ENCODE data around the gene UFM1. TPM values are rescaled to one million over a fixed set of nuclear protein-coding genes. Genes with fewer than 3 reads are reported as not detected.
A peak's percentile ranks its signal among the peaks of the same experiment; 100 is the strongest.
"Not testable (repeated sequence)": the region's sequence is repeated elsewhere in the genome, so short reads cannot be mapped to it uniquely, and the experiment has no call there.

UFM1 gene
- 100 to 1,000 TPM in 1 of 4 donors, 10 to 100 TPM in 3; 71.0 to 151 (median 83.3) TPM for total RNA-seq

- no peaks in the 10 kb centered on the region for H3K9me3 ChIP-seq
- peak; percentile 89 to 92 for DNase-seq
- peak within 1 kb of the TSS; percentile 87 to 89 for H3K27ac ChIP-seq
- H3K27me3 ChIP-seq = no peaks in the 10 kb centered on the region
- intact Hi-C loops (cut with DNase I; ENCODE audit: low total_unique reads) = no loop called here
- TF ChIP-seq POLR2A (IDR thresholded peaks at IDR 0.05) (peak in 1 of 2 donors; percentile 58), CTCF (IDR thresholded peaks at IDR 0.05) (peak in 1 of 4 experiments; percentile 19)
- H3K4me3 ChIP-seq = peak within 1 kb of the TSS; percentile 87 to 97
- H3K36me3 ChIP-seq = no peaks in the 10 kb centered on the region
- H3K4me1 ChIP-seq = peaks cover 0 to 2% of the 10 kb centered on the region in 2 donors
These were observed at the start of gene UFM1 for GRCh38 chr13:38349390-38350113. UFM1 (plus strand) TSS chr13:38349851; CDS start chr13:38349920, 69 bp downstream.

GRCh38 chr13:38301236-38301635, 48.4 kb upstream of the UFM1 start:
- intact Hi-C loops (cut with DNase I; ENCODE audit: low total_unique reads) = no loop called here
- no peak overlapping the region for H3K27ac ChIP-seq
- no peaks in the 10 kb centered on the region for H3K9me3 ChIP-seq
- no peak overlapping the region for H3K4me3 ChIP-seq
- TF ChIP-seq CTCF (IDR thresholded peaks at IDR 0.05) (no peak), POLR2A (IDR thresholded peaks at IDR 0.05) (no peak)
- H3K4me1 ChIP-seq = no peaks in the 10 kb centered on the region
- H3K36me3 ChIP-seq = no peaks in the 10 kb centered on the region
- no peak for DNase-seq
- no peaks in the 10 kb centered on the region for H3K27me3 ChIP-seq

GRCh38 chr13:38303816-38304320, 45.8 kb upstream of the UFM1 start:
- intact Hi-C loops (cut with DNase I; ENCODE audit: low total_unique reads) = no loop called here
- Histone ChIP-seq H3K4me3 (no peak overlapping the region), H3K27me3 (no peaks in the 10 kb centered on the region), H3K9me3 (no peaks in the 10 kb centered on the region), H3K4me1 (no peaks in the 10 kb centered on the region), H3K27ac (no peak overlapping the region), H3K36me3 (no peaks in the 10 kb centered on the region)
- no peak for DNase-seq
- TF ChIP-seq POLR2A (IDR thresholded peaks at IDR 0.05) (no peak), CTCF (IDR thresholded peaks at IDR 0.05) (no peak)

- no peaks in the 10 kb centered on the region for H3K27me3 ChIP-seq
- TF ChIP-seq CTCF (IDR thresholded peaks at IDR 0.05) = no peak
- no peak for TF ChIP-seq POLR2A (IDR thresholded peaks at IDR 0.05)
- intact Hi-C loops (cut with DNase I; ENCODE audit: low total_unique reads) = no loop called here
- no peaks in the 10 kb centered on the region for H3K4me1 ChIP-seq
- DNase-seq = no peak
- H3K9me3 ChIP-seq = no peaks in the 10 kb centered on the region
- no peaks in the 10 kb centered on the region for H3K36me3 ChIP-seq
- H3K27ac ChIP-seq = no peak overlapping the region
- no peak overlapping the region for H3K4me3 ChIP-seq
These were observed 40.9 kb upstream of the UFM1 start for GRCh38 chr13:38308736-38309135.

- TF ChIP-seq CTCF (IDR thresholded peaks at IDR 0.05) (no peak), POLR2A (IDR thresholded peaks at IDR 0.05) (no peak)
- no peaks in the 10 kb centered on the region for H3K27me3 ChIP-seq
- H3K27ac ChIP-seq = no peak overlapping the region
- H3K4me1 ChIP-seq = no peaks in the 10 kb centered on the region
- H3K4me3 ChIP-seq = no peak overlapping the region
- DNase-seq = no peak
- H3K9me3 ChIP-seq = no peaks in the 10 kb centered on the region
- intact Hi-C loops (cut with DNase I; ENCODE audit: low total_unique reads) = no loop called here
- H3K36me3 ChIP-seq = no peaks in the 10 kb centered on the region
These were observed 40.3 kb upstream of the UFM1 start for GRCh38 chr13:38309397-38309796.

- H3K27me3 ChIP-seq; H3K36me3 ChIP-seq; DNase-seq; intact Hi-C loops (cut with DNase I; ENCODE audit: low total_unique reads); H3K27ac ChIP-seq; H3K4me3 ChIP-seq; H3K9me3 ChIP-seq; H3K4me1 ChIP-seq: not testable (repeated sequence)
These were observed 38.5 kb upstream of the UFM1 start for GRCh38 chr13:38311175-38311574.
